GM23338 (cell line): ENCODE measurements around the gene MYO7B. TPM values are rescaled to one million over a fixed set of nuclear protein-coding genes. Genes with fewer than 3 reads are reported as not detected.
A peak's percentile ranks its signal among the peaks of the same experiment; 100 is the strongest.

ENCODE experiments used
- ATAC-seq: fragments of 200-7000 bp; cut with Tn5 transposase; 3 replicates; pipeline ENCODE4 v1.9.1; 2020
- DNase-seq: peaks from one replicate; pipeline ENCODE4 v3.0.0-alpha.2; 2015; ENCODE audit warnings: low spot score
- H2AFZ ChIP-seq: fragments of 200-600 bp; sonication (generic); 2 replicates; pipeline ENCODE4 v1.8.0; 2016; ENCODE audit warnings: antibody characterized with exemption, mild to moderate bottlenecking, moderate library complexity
- H3F3A ChIP-seq: fragments of 200-600 bp; sonication (generic); replicated peaks from 2 replicates; pipeline ENCODE4 v1.8.0; 2017; ENCODE audit warnings: antibody characterized with exemption, mixed run types, low read depth
- H3K27ac ChIP-seq: fragments of 200-600 bp; sonication (generic); 2 replicates; pipeline ENCODE4 v1.6.1; 2016; ENCODE audit warnings: low read depth
- H3K27me3 ChIP-seq: fragments of 200-600 bp; sonication (generic); 2 replicates; pipeline ENCODE4 v1.8.0; 2016; ENCODE audit warnings: mild to moderate bottlenecking, mixed run types, moderate library complexity; ENCODE audit not compliant: insufficient read depth
- H3K36me3 ChIP-seq: fragments of 200-600 bp; sonication (generic); 2 replicates; pipeline ENCODE4 v1.8.0; 2016; ENCODE audit warnings: mild to moderate bottlenecking; ENCODE audit not compliant: insufficient read depth
- H3K4me1 ChIP-seq: fragments of 200-600 bp; sonication (generic); 2 replicates; pipeline ENCODE4 v1.8.0; 2016; ENCODE audit warnings: mild to moderate bottlenecking, moderate library complexity; ENCODE audit not compliant: insufficient read depth
- H3K4me2 ChIP-seq: fragments of 200-600 bp; sonication (generic); 2 replicates; pipeline ENCODE4 v1.7.1; 2017; ENCODE audit warnings: mixed run types
- H3K4me3 ChIP-seq: fragments of 200-600 bp; sonication (generic); 2 replicates; pipeline ENCODE4 v1.6.1; 2016; ENCODE audit warnings: mixed run types
- H3K79me2 ChIP-seq: fragments of 200-600 bp; sonication (generic); replicated peaks from 2 replicates; pipeline ENCODE4 v1.8.0; 2017; ENCODE audit warnings: mild to moderate bottlenecking; ENCODE audit not compliant: insufficient read depth
- H3K9me2 ChIP-seq: fragments of 200-600 bp; sonication (generic); 2 replicates; pipeline ENCODE4 v1.8.0; 2017; ENCODE audit not compliant: insufficient read depth
- H4K20me1 ChIP-seq: fragments of 200-600 bp; sonication (generic); replicated peaks from 2 replicates; pipeline ENCODE4 v1.8.0; 2017; ENCODE audit warnings: mild to moderate bottlenecking; ENCODE audit not compliant: insufficient read depth
- H3K27ac Mint-ChIP-seq: 2 replicates; pipeline ENCODE4 v1.8.0; 2020; ENCODE audit warnings: inconsistent platforms, mild to moderate bottlenecking, moderate library complexity, mixed read lengths
- H3K27me3 Mint-ChIP-seq: 3 replicates; pipeline ENCODE4 v1.8.0; 2022; ENCODE audit warnings: low read depth, mild to moderate bottlenecking, moderate library complexity, mixed read lengths, inconsistent platforms; ENCODE audit not compliant: insufficient read depth, poor library complexity
- H3K36me3 Mint-ChIP-seq: 3 replicates; pipeline ENCODE4 v1.8.0; 2021; ENCODE audit warnings: low read depth, mild to moderate bottlenecking, inconsistent platforms, moderate library complexity, mixed read lengths
- H3K4me1 Mint-ChIP-seq: 3 replicates; pipeline ENCODE4 v1.8.0; 2020; ENCODE audit warnings: mild to moderate bottlenecking, inconsistent platforms, mixed read lengths
- H3K4me3 Mint-ChIP-seq: 3 replicates; pipeline ENCODE4 v1.8.0; 2021; ENCODE audit warnings: moderate library complexity, mild to moderate bottlenecking, inconsistent platforms, mixed read lengths
- H3K9me3 Mint-ChIP-seq: 3 replicates; pipeline ENCODE4 v1.8.0; 2020; ENCODE audit warnings: moderate library complexity, mild to moderate bottlenecking, inconsistent platforms, mixed read lengths
- CREB1 ChIP-seq: fragments of 250-450 bp; sonication (Bioruptor Pico); IDR thresholded peaks from 2 replicates; pipeline ENCODE4 v1.5.0; 2020; ENCODE audit warnings: low read depth, mild to moderate bottlenecking, moderate library complexity
- CTCF ChIP-seq, 2 experiments: fragments of 200-600 bp in 1 of 2; sonication (generic) in 1 of 2; conservative IDR thresholded peaks; 2 replicates each; pipeline versions ENCODE4 v1.5.1 to v1.6.1; 2016 to 2017; ENCODE audit warnings: antibody characterized with exemption in 2 of 2, low read depth in 2 of 2, mild to moderate bottlenecking in 2 of 2, moderate library complexity in 1 of 2
- EZH2phosphoT487 ChIP-seq: fragments of 200-600 bp; sonication (generic); IDR thresholded peaks from one replicate; pipeline ENCODE4 v1.8.1; 2018; ENCODE audit warnings: antibody characterized with exemption; ENCODE audit not compliant: unreplicated experiment
- POLR2AphosphoS5 ChIP-seq: IDR thresholded peaks from 2 replicates; pipeline ENCODE4 v1.6.1; 2016; ENCODE audit warnings: antibody characterized with exemption, low read depth
- STAT1 ChIP-seq: IDR thresholded peaks from one replicate; pipeline ENCODE4 v1.6.1; 2016; ENCODE audit warnings: antibody characterized with exemption; ENCODE audit not compliant: unreplicated experiment
- polyA plus RNA-seq: library from polyadenylated mRNA; unstranded; fragments of >200 nt; fragmentation: Nextera tagmentation; extraction: Ambion mirVana; gene quantifications from 2 replicates; pipeline ENCODE4 v1.2.1, GENCODE V29; 2016
- total RNA-seq: library from RNA; depleted of rRNA; stranded (reverse); fragments of >200 nt; shearing (Covaris generic); gene quantifications from 2 replicates; pipeline ENCODE4 v1.2.3, GENCODE V29; 2014
- TF ChIP-seq, protein P1 (sequence below): fragments of 250-450 bp; sonication (Bioruptor Pico); IDR thresholded peaks from 2 replicates; pipeline ENCODE4 v1.5.0; 2020; ENCODE audit warnings: mild to moderate bottlenecking, moderate library complexity

MYO7B gene
- total and polyA plus RNA-seq, 2 experiments from 2014 or later = not detected

DNA sequence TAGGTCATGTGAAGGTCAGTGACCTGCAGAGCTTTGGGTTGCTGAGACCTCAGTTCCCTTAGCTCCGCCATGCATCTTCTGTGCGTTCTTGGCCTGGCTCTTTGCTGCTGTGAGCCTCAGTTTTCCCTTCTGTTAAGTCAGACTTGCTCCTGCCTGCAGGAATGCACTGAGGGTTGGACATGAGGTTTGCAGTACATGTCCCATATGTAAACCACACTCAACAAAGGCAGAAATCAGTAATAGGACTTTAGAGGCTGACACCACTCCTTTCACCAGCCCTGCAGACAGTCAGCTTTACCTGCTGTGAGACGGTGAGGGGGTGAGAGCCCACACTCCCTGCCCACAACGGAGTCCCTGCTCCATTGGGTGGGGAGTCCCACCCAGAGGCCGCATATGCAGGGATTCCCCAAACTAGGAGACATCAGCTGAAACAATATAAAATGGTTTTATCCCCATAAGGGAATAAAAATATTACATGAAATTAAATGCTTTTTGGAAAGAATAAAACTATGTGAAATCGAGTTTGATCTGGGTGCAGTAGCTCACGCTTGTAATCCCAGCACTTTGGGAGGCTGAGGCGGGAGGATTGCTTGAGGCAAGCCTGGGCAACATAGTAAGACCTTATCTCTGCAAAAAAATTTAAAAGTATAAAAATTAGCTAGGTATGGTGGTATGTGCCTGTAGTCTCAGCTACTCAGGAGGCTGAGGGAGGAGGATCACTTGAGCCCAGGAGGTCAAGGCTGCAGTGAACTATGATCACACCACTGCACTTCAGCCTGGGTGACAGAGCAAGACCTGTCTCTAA lies 55.1 kb downstream of the MYO7B start (continued):
- TF ChIP-seq CTCF (conservative IDR thresholded peaks at IDR 0.05; ENCODE audit: low read depth in 2 of 2) = no peak
- TF ChIP-seq CREB1 (CRISPR knock-in tag) = no peak
- no peak for TF ChIP-seq POLR2AphosphoS5

- Mint-ChIP-seq H3K27me3 (no peaks in the 10 kb centered on the region), H3K4me1 (peaks cover 4% of the 10 kb centered on the region; the same call in 1 of the 3 replicates), H3K4me3 (no peak overlapping the region), H3K36me3 (no peaks in the 10 kb centered on the region), H3K27ac (peak overlapping the region; percentile 59; the same call in 1 of the 2 replicates), H3K9me3 (no peaks in the 10 kb centered on the region)
- DNase-seq (peak; percentile 94), ATAC-seq (peak; percentile 99)
- Histone ChIP-seq H2AFZ (peak overlapping the region; percentile 96), H3F3A (no peaks in the 10 kb centered on the region), H3K36me3 (no peaks in the 10 kb centered on the region), H3K4me1 (no peaks in the 10 kb centered on the region), H3K79me2 (no peaks in the 10 kb centered on the region), H3K9me2 (no peaks in the 10 kb centered on the region), H3K4me2 (no peak overlapping the region), H3K27ac (no peak overlapping the region), H3K4me3 (no peak overlapping the region), H3K27me3 (no peaks in the 10 kb centered on the region), H4K20me1 (no peaks in the 10 kb centered on the region)
- TF ChIP-seq EZH2phosphoT487 = no peak
- peak; percentile 94 to 100 for TF ChIP-seq CTCF (conservative IDR thresholded peaks at IDR 0.05; ENCODE audit: low read depth in 2 of 2)
- 0 out of 2 replicates have a peak, but pooled peaks have one; percentile 28 for TF ChIP-seq CREB1 (CRISPR knock-in tag)
Observed at GRCh38 chr2:127591221-127591923, 55.9 kb downstream of the MYO7B start.

DNA sequence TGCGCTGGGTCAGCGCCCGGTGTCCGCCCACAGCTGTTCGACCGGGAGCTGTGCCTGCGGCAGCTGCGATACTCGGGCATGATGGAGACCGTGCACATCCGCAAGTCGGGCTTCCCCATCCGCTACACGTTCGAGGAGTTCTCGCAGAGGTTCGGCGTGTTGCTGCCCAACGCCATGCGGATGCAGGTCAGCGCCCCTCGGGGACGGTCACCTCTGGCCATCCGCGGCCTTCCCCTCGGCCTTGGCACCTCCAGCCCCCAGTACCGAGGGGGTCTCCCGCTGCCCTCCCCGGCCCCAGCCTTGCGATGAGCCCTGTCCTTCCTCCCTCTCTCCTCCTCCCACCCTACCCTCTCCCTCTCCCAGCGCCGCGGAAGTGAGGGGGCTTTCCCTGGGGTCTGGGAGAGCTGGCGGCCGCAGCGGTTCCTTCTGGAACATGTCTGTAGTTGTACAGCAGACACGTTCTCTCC lies 57.3 kb downstream of the MYO7B start:
- Histone ChIP-seq H3K4me1 (no peaks in the 10 kb centered on the region), H3K79me2 (no peaks in the 10 kb centered on the region), H3K36me3 (no peaks in the 10 kb centered on the region), H3K4me3 (no peak overlapping the region), H3K4me2 (no peak overlapping the region), H2AFZ (no peak overlapping the region), H3K27ac (no peak overlapping the region), H3K27me3 (no peaks in the 10 kb centered on the region), H4K20me1 (no peaks in the 10 kb centered on the region), H3K9me2 (no peaks in the 10 kb centered on the region), H3F3A (no peaks in the 10 kb centered on the region)
- no peak overlapping the region for H3K27ac Mint-ChIP-seq
- no peak overlapping the region for H3K4me3 Mint-ChIP-seq
- H3K27me3 Mint-ChIP-seq = no peaks in the 10 kb centered on the region
- H3K9me3 Mint-ChIP-seq = no peaks in the 10 kb centered on the region
- H3K4me1 Mint-ChIP-seq = peaks cover 4% of the 10 kb centered on the region; the same call in 1 of the 3 replicates
- H3K36me3 Mint-ChIP-seq = no peaks in the 10 kb centered on the region
- ATAC-seq (no peak), DNase-seq (no peak)
- TF ChIP-seq EZH2phosphoT487 (no peak), STAT1 (no peak), CREB1 (CRISPR knock-in tag) (no peak), POLR2AphosphoS5 (no peak)
- TF ChIP-seq, protein P1, sequence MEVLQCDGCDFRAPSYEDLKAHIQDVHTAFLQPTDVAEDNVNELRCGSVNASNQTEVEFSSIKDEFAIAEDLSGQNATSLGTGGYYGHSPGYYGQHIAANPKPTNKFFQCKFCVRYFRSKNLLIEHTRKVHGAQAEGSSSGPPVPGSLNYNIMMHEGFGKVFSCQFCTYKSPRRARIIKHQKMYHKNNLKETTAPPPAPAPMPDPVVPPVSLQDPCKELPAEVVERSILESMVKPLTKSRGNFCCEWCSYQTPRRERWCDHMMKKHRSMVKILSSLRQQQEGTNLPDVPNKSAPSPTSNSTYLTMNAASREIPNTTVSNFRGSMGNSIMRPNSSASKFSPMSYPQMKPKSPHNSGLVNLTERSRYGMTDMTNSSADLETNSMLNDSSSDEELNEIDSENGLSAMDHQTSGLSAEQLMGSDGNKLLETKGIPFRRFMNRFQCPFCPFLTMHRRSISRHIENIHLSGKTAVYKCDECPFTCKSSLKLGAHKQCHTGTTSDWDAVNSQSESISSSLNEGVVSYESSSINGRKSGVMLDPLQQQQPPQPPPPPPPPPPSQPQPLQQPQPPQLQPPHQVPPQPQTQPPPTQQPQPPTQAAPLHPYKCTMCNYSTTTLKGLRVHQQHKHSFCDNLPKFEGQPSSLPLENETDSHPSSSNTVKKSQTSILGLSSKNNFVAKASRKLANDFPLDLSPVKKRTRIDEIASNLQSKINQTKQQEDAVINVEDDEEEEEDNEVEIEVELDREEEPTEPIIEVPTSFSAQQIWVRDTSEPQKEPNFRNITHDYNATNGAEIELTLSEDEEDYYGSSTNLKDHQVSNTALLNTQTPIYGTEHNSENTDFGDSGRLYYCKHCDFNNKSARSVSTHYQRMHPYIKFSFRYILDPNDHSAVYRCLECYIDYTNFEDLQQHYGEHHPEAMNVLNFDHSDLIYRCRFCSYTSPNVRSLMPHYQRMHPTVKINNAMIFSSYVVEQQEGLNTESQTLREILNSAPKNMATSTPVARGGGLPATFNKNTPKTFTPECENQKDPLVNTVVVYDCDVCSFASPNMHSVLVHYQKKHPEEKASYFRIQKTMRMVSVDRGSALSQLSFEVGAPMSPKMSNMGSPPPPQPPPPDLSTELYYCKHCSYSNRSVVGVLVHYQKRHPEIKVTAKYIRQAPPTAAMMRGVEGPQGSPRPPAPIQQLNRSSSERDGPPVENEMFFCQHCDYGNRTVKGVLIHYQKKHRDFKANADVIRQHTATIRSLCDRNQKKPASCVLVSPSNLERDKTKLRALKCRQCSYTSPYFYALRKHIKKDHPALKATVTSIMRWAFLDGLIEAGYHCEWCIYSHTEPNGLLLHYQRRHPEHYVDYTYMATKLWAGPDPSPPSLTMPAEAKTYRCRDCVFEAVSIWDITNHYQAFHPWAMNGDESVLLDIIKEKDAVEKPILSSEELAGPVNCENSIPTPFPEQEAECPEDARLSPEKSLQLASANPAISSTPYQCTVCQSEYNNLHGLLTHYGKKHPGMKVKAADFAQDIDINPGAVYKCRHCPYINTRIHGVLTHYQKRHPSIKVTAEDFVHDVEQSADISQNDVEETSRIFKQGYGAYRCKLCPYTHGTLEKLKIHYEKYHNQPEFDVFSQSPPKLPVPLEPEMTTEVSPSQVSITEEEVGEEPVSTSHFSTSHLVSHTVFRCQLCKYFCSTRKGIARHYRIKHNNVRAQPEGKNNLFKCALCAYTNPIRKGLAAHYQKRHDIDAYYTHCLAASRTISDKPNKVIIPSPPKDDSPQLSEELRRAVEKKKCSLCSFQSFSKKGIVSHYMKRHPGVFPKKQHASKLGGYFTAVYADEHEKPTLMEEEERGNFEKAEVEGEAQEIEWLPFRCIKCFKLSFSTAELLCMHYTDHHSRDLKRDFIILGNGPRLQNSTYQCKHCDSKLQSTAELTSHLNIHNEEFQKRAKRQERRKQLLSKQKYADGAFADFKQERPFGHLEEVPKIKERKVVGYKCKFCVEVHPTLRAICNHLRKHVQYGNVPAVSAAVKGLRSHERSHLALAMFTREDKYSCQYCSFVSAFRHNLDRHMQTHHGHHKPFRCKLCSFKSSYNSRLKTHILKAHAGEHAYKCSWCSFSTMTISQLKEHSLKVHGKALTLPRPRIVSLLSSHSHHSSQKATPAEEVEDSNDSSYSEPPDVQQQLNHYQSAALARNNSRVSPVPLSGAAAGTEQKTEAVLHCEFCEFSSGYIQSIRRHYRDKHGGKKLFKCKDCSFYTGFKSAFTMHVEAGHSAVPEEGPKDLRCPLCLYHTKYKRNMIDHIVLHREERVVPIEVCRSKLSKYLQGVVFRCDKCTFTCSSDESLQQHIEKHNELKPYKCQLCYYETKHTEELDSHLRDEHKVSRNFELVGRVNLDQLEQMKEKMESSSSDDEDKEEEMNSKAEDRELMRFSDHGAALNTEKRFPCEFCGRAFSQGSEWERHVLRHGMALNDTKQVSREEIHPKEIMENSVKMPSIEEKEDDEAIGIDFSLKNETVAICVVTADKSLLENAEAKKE (CRISPR knock-in tag) = no peak
